Measurements from ENCODE around the gene C9orf43.
"Not testable (repeated sequence)": the region's sequence is repeated elsewhere in the genome, so short reads cannot be mapped to it uniquely, and the experiment has no call there.

The C9orf43 gene

GRCh38 chr9:113375057-113376023 lies 35.2 kb upstream of the C9orf43 start:
- Histone ChIP-seq H2AFZ (ENCODE audit: low read length) (no peak overlapping the region), H3K4me1 (ENCODE audit: control insufficient read depth in 2 of 2, insufficient read depth in 1 of 2, low read depth in 1 of 2, low read length in 2 of 2) (peaks cover 0 to 3% of the 10 kb centered on the region in 2 donors), H3K18ac (ENCODE audit: low read length) (no peak overlapping the region), H3K9ac (ENCODE audit: low read depth, low read length, poor library complexity) (no peak overlapping the region), H3K4me2 (ENCODE audit: insufficient read depth, low read length, poor library complexity, severe bottlenecking) (no peak overlapping the region), H2BK15ac (ENCODE audit: low read length) (no peak overlapping the region), H3K23ac (ENCODE audit: low read depth, low read length, poor library complexity) (no peak overlapping the region), H3K27me3 (ENCODE audit: control insufficient read depth in 3 of 3, insufficient read depth in 3 of 3, low read depth in 1 of 3, low read length in 3 of 3) (no peaks in the 10 kb centered on the region), H4K91ac (ENCODE audit: low read depth, low read length, poor library complexity) (no peak overlapping the region), H3K36me3 (replicated peaks in 1 of 2; ENCODE audit: control insufficient read depth in 2 of 2, insufficient read depth in 2 of 2, low read length in 2 of 2) (peaks cover 11 to 16% of the 10 kb centered on the region in 2 donors), H2BK120ac (ENCODE audit: low read depth, low read length) (no peak overlapping the region), H4K8ac (ENCODE audit: low read depth, low read length) (no peak overlapping the region), H3K9me3 (replicated peaks in 1 of 2; ENCODE audit: control insufficient read depth in 2 of 2, insufficient read depth in 1 of 2, low read depth in 1 of 2, low read length in 2 of 2) (no peaks in the 10 kb centered on the region), H3K4ac (ENCODE audit: low read length) (no peak overlapping the region), H2BK5ac (ENCODE audit: low read length) (no peak overlapping the region), H2BK12ac (ENCODE audit: low read length) (no peak overlapping the region), H2AK5ac (ENCODE audit: low read depth, low read length) (no peak overlapping the region), H3K79me1 (ENCODE audit: low read depth, low read length) (no peaks in the 10 kb centered on the region), H3K4me3 (ENCODE audit: low read length in 2 of 2) (no peak overlapping the region), H3K14ac (ENCODE audit: low read length) (no peak overlapping the region), H3K27ac (replicated peaks; ENCODE audit: low read length) (no peak overlapping the region)
- WGBS, 2 donors (ENCODE audit: extremely low coverage in 2 of 2, insufficient read length in 2 of 2, insufficient replicate concordance in 1 of 2): no CpG with 5 or more reads among the region's 6 CpGs
- no peak for DNase-seq (ENCODE audit: low spot score)

- Histone ChIP-seq H3K18ac (ENCODE audit: low read length) (peak within 1 kb of the TSS; percentile 98), H3K4me3 (ENCODE audit: low read length in 2 of 2) (peak within 1 kb of the TSS; percentile 88 to 91), H3K23ac (ENCODE audit: low read depth, low read length, poor library complexity) (peak within 1 kb of the TSS; percentile 97), H2BK12ac (ENCODE audit: low read length) (peak within 1 kb of the TSS; percentile 58), H3K9ac (ENCODE audit: low read depth, low read length, poor library complexity) (peak within 1 kb of the TSS; percentile 86), H2AK5ac (ENCODE audit: low read depth, low read length) (peak within 1 kb of the TSS; percentile 88), H3K4me1 (ENCODE audit: control insufficient read depth in 2 of 2, insufficient read depth in 1 of 2, low read depth in 1 of 2, low read length in 2 of 2) (peaks cover 0 to 3% of the 10 kb centered on the region in 2 donors), H3K9me3 (replicated peaks in 1 of 2; ENCODE audit: control insufficient read depth in 2 of 2, insufficient read depth in 1 of 2, low read depth in 1 of 2, low read length in 2 of 2) (no peaks in the 10 kb centered on the region), H3K14ac (ENCODE audit: low read length) (peak within 1 kb of the TSS; percentile 89), H2BK15ac (ENCODE audit: low read length) (peak within 1 kb of the TSS; percentile 94), H3K36me3 (replicated peaks in 1 of 2; ENCODE audit: control insufficient read depth in 2 of 2, insufficient read depth in 2 of 2, low read length in 2 of 2) (peaks cover 11 to 16% of the 10 kb centered on the region in 2 donors), H4K8ac (ENCODE audit: low read depth, low read length) (peak within 1 kb of the TSS; percentile 82), H3K27ac (replicated peaks; ENCODE audit: low read length) (peak within 1 kb of the TSS; percentile 81), H2BK5ac (ENCODE audit: low read length) (peak within 1 kb of the TSS; percentile 99), H3K79me1 (ENCODE audit: low read depth, low read length) (no peaks in the 10 kb centered on the region), H2BK120ac (ENCODE audit: low read depth, low read length) (no peak within 1 kb of the TSS), H3K4me2 (ENCODE audit: insufficient read depth, low read length, poor library complexity, severe bottlenecking) (peak within 1 kb of the TSS; percentile 96), H2AFZ (ENCODE audit: low read length) (peak within 1 kb of the TSS; percentile 100), H3K4ac (ENCODE audit: low read length) (peak within 1 kb of the TSS; percentile 66), H4K91ac (ENCODE audit: low read depth, low read length, poor library complexity) (no peak within 1 kb of the TSS), H3K27me3 (ENCODE audit: control insufficient read depth in 3 of 3, insufficient read depth in 3 of 3, low read depth in 1 of 3, low read length in 3 of 3) (peaks cover 0 to 3% (median 0%) of the 10 kb centered on the region in 3 experiments)
- no CpG with 5 or more reads among the region's 74 CpGs for WGBS, 2 donors (ENCODE audit: extremely low coverage in 2 of 2, insufficient read length in 2 of 2, insufficient replicate concordance in 1 of 2)
- peak; percentile 76 for DNase-seq (ENCODE audit: low spot score)
Observed at GRCh38 chr9:113376634-113377567, 33.6 kb upstream of the C9orf43 start, which contains the start of gene HDHD3. Gene HDHD3 (minus strand): TSS chr9:113376986. CDS start chr9:113374354, 2,632 bp downstream.

GRCh38 chr9:113379094-113379828 lies 31.3 kb upstream of the C9orf43 start:
- not testable (repeated sequence) for H2BK5ac ChIP-seq (ENCODE audit: low read length); H4K8ac ChIP-seq (ENCODE audit: low read depth, low read length); DNase-seq (ENCODE audit: low spot score); H3K4me1 ChIP-seq (ENCODE audit: control insufficient read depth in 2 of 2, insufficient read depth in 1 of 2, low read depth in 1 of 2, low read length in 2 of 2); H3K36me3 ChIP-seq (replicated peaks in 1 of 2; ENCODE audit: control insufficient read depth in 2 of 2, insufficient read depth in 2 of 2, low read length in 2 of 2); H3K23ac ChIP-seq (ENCODE audit: low read depth, low read length, poor library complexity); H3K18ac ChIP-seq (ENCODE audit: low read length); H3K9ac ChIP-seq (ENCODE audit: low read depth, low read length, poor library complexity); H3K4me2 ChIP-seq (ENCODE audit: insufficient read depth, low read length, poor library complexity, severe bottlenecking); H3K27ac ChIP-seq (replicated peaks; ENCODE audit: low read length); H4K91ac ChIP-seq (ENCODE audit: low read depth, low read length, poor library complexity); H3K9me3 ChIP-seq (replicated peaks in 1 of 2; ENCODE audit: control insufficient read depth in 2 of 2, insufficient read depth in 1 of 2, low read depth in 1 of 2, low read length in 2 of 2); H3K4me3 ChIP-seq (ENCODE audit: low read length in 2 of 2); H3K27me3 ChIP-seq (ENCODE audit: control insufficient read depth in 3 of 3, insufficient read depth in 3 of 3, low read depth in 1 of 3, low read length in 3 of 3); H3K14ac ChIP-seq (ENCODE audit: low read length); H2BK120ac ChIP-seq (ENCODE audit: low read depth, low read length); H3K4ac ChIP-seq (ENCODE audit: low read length); H2BK15ac ChIP-seq (ENCODE audit: low read length); H2BK12ac ChIP-seq (ENCODE audit: low read length); H2AK5ac ChIP-seq (ENCODE audit: low read depth, low read length); H3K79me1 ChIP-seq (ENCODE audit: low read depth, low read length)
- WGBS, 2 donors (ENCODE audit: extremely low coverage in 2 of 2, insufficient read length in 2 of 2, insufficient replicate concordance in 1 of 2): no CpG with 5 or more reads among the region's 24 CpGs
- peak overlapping the region; percentile 79 for H2AFZ ChIP-seq (ENCODE audit: low read length)
